ENCODE data around the gene NRIP1.

DNA sequence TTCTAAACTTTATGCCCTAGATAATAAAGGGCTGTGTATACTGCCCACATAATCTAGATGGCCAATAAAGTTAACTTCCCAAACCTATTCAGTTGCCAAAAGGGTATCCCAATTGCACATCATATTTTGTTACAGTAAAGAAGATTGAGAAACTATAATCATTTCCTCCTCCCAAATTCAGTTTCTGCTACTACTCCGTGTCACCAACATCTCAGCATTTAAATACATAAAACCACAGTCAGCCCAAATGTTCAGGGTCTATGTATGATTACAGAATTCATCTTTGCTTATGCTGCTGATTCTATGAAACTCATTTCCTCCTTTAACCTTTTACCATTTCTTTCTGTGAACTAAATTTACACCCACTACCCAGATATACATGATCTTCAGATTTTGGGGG lies 28.6 kb downstream of the NRIP1 start:
- TF ChIP-seq, protein P1, sequence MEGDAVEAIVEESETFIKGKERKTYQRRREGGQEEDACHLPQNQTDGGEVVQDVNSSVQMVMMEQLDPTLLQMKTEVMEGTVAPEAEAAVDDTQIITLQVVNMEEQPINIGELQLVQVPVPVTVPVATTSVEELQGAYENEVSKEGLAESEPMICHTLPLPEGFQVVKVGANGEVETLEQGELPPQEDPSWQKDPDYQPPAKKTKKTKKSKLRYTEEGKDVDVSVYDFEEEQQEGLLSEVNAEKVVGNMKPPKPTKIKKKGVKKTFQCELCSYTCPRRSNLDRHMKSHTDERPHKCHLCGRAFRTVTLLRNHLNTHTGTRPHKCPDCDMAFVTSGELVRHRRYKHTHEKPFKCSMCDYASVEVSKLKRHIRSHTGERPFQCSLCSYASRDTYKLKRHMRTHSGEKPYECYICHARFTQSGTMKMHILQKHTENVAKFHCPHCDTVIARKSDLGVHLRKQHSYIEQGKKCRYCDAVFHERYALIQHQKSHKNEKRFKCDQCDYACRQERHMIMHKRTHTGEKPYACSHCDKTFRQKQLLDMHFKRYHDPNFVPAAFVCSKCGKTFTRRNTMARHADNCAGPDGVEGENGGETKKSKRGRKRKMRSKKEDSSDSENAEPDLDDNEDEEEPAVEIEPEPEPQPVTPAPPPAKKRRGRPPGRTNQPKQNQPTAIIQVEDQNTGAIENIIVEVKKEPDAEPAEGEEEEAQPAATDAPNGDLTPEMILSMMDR (IDR thresholded peaks at IDR 0.05), result no peak
- no peak for TF ChIP-seq POLR2A (IDR thresholded peaks at IDR 0.05)
- TF ChIP-seq POLR2AphosphoS5 (IDR thresholded peaks at IDR 0.05), result no peak
- TF ChIP-seq EP300 (IDR thresholded peaks at IDR 0.05; ENCODE audit: low read depth), result no peak

Data from transverse colon (tissue), 4 donors.